Spinal cord (tissue), 10 donors: ENCODE measurements around the gene PBRM1. TPM values are rescaled to one million over a fixed set of nuclear protein-coding genes. Genes with fewer than 3 reads are reported as not detected.

Source experiments
- DNase-seq, 6 donors: peaks; one replicate each; pipeline versions ENCODE4 v3.0.0 to v3.0.0-alpha.2; 2013 to 2015; ENCODE audit warnings: low spot score in 6 of 6, low read depth in 4 of 6
- H3K27ac ChIP-seq: one replicate; pipeline ENCODE4 v1.5.1; 2013; ENCODE audit warnings: low read depth, low read length, control low read depth
- H3K27me3 ChIP-seq: one replicate; pipeline ENCODE4 v1.6.1; 2013; ENCODE audit warnings: low read length; ENCODE audit not compliant: control insufficient read depth, insufficient read depth
- H3K36me3 ChIP-seq: one replicate; pipeline ENCODE4 v1.6.1; 2013; ENCODE audit warnings: low read length; ENCODE audit not compliant: control insufficient read depth, insufficient read depth
- H3K4me1 ChIP-seq: one replicate; pipeline ENCODE4 v1.6.1; 2013; ENCODE audit warnings: low read length; ENCODE audit not compliant: control insufficient read depth, insufficient read depth
- H3K4me3 ChIP-seq: one replicate; pipeline ENCODE4 v1.5.1; 2013; ENCODE audit warnings: low read depth, low read length, control low read depth
- H3K9me3 ChIP-seq: one replicate; pipeline ENCODE4 v1.6.1; 2013; ENCODE audit warnings: low read length; ENCODE audit not compliant: control insufficient read depth, insufficient read depth
- WGBS: methylation state at CpG from one replicate; pipeline ENCODE4 v1.1.5; 2013; ENCODE audit warnings: missing lambda C conversion rate; ENCODE audit not compliant: insufficient coverage; 5-methylcytosine and 5-hydroxymethylcytosine counted together
- polyA plus RNA-seq, 2 donors: library from polyadenylated mRNA; unstranded; fragments of 120-200 nt; gene quantifications; one replicate each; pipeline ENCODE4 v1.2.1, GENCODE V29; 2013; ENCODE audit not compliant: insufficient read length in 2 of 2
- total RNA-seq, 2 donors: library from RNA; depleted of rRNA in 1 of 2; stranded (reverse); fragments of 120-200 nt in 1 of 2; fragments of >200 nt in 1 of 2; gene quantifications; one replicate each; pipeline versions ENCODE4 v1.2.3 to v1.2.4, GENCODE V29; 2013 to 2014
- donor health status: healthy.

PBRM1 gene
- total and polyA plus RNA-seq, 4 donors: 35.9 to 105 (median 59.4) TPM

DNA sequence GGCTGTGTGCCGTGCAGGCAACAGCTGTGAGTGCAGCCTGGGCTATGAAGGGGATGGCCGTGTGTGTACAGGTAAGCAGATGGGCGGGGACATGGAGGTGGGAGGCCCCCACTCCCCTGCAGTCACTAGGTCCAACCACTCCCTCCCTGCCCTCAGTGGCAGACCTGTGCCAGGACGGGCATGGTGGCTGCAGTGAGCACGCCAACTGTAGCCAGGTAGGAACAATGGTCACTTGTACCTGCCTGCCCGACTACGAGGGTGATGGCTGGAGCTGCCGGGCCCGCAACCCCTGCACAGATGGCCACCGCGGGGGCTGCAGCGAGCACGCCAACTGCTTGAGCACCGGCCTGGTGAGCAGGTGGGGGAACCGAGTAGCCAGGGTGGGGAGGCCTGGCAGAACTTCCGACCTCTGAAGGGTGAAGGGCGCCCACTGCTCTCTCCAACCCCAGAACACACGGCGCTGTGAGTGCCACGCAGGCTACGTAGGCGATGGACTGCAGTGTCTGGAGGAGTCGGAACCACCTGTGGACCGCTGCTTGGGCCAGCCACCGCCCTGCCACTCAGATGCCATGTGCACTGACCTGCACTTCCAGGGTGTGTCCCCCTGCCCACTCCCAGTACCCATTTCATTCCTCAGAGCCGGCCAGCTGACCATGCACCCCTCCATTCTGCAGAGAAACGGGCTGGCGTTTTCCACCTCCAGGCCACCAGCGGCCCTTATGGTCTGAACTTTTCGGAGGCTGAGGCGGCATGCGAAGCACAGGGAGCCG is 163.6 kb downstream of the PBRM1 start:
- 89% methylated on average over 29 of the region's 33 CpGs for WGBS
- Histone ChIP-seq H3K27ac (no peak overlapping the region), H3K27me3 (no peaks in the 10 kb centered on the region), H3K4me1 (peaks cover 31% of the 10 kb centered on the region), H3K36me3 (peaks cover 72% of the 10 kb centered on the region), H3K4me3 (no peak overlapping the region), H3K9me3 (no peaks in the 10 kb centered on the region)
- no peak for DNase-seq

DNA sequence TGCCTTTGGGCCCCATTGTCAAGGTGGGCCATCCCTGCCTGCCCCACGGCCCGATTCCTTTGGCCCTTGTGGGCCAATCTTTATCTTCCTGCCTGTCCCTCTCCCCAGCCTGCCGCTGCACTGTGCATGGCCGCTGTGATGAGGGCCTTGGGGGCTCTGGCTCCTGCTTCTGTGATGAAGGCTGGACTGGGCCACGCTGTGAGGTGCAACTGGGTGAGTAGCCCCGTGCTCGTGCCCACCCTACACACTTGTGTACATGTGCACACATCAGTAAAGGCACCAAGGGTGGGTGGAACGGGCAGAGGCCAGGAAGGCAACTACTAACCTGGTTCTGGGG is 164.3 kb downstream of the PBRM1 start:
- Histone ChIP-seq H3K4me1 (peaks cover 31% of the 10 kb centered on the region), H3K4me3 (no peak overlapping the region), H3K9me3 (no peaks in the 10 kb centered on the region), H3K27ac (no peak overlapping the region), H3K36me3 (peaks cover 66% of the 10 kb centered on the region), H3K27me3 (no peaks in the 10 kb centered on the region)
- no peak for DNase-seq
- 92% methylated on average over 6 of the region's 8 CpGs for WGBS

- WGBS: 91% methylated on average over 20 of the region's 20 CpGs
- H3K27ac ChIP-seq: no peak overlapping the region
- H3K27me3 ChIP-seq: no peaks in the 10 kb centered on the region
- H3K4me1 ChIP-seq: peaks cover 25% of the 10 kb centered on the region
- peaks cover 61% of the 10 kb centered on the region for H3K36me3 ChIP-seq
- H3K9me3 ChIP-seq: no peaks in the 10 kb centered on the region
- DNase-seq: no peak
- no peak overlapping the region for H3K4me3 ChIP-seq
These were observed 164.8 kb downstream of the PBRM1 start for GRCh38 chr3:52520716-52521487.

GRCh38 chr3:52520141-52520667 is 165.5 kb downstream of the PBRM1 start:
- Histone ChIP-seq H3K36me3 (peaks cover 54% of the 10 kb centered on the region), H3K4me1 (peaks cover 18% of the 10 kb centered on the region), H3K27me3 (no peaks in the 10 kb centered on the region), H3K9me3 (no peaks in the 10 kb centered on the region), H3K4me3 (no peak overlapping the region), H3K27ac (no peak overlapping the region)
- no peak for DNase-seq
- WGBS: 88% methylated on average over 9 of the region's 14 CpGs

DNA sequence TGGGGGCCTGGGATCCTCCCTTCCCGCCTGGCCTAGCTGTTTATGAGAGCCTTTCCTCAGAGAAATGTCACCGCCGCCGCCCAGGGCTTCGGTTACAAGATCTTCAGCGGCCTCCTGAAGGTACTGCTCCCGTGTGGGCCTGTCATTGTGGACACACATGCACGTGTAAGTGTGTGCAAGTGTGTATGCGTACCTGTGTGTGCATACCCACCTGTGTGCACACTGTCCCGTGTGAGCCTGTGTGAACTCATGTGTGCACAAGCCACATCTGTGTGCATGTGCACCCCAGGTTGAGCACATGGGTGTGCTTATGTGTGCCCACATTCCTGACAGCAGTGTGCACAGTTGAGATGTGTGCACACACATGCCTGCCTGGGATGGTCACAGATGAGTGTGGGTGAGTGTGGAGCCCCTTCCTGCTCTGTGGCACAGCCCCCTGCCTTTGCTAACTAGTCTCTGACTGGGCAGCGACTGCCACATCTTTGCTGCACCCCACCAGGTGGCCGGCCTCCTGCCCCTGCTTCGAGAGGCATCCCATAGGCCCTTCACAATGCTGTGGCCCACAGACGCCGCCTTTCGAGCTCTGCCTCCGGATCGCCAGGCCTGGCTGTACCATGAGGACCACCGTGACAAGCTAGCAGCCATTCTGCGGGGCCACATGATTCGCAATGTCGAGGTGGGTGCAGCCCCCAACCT is 166.1 kb downstream of the PBRM1 start:
- no peak for DNase-seq
- 82% methylated on average over 22 of the region's 22 CpGs for WGBS

GRCh38 chr3:52518723-52519444 is 166.8 kb downstream of the PBRM1 start:
- H3K9me3 ChIP-seq: no peaks in the 10 kb centered on the region
- peaks cover 44% of the 10 kb centered on the region for H3K36me3 ChIP-seq
- peak in 2 of 6 donors; percentile 58 for DNase-seq
- peak overlapping the region; percentile 24 for H3K4me3 ChIP-seq
- no peak overlapping the region for H3K27ac ChIP-seq
- WGBS: 22% methylated on average over 43 of the region's 50 CpGs
- peaks cover 13% of the 10 kb centered on the region for H3K4me1 ChIP-seq
- H3K27me3 ChIP-seq: no peaks in the 10 kb centered on the region

More for the DNA sequence above, 166.1 kb downstream of the PBRM1 start:
- H3K36me3 ChIP-seq: peaks cover 49% of the 10 kb centered on the region
- H3K4me1 ChIP-seq: peaks cover 15% of the 10 kb centered on the region
- H3K4me3 ChIP-seq: no peak overlapping the region
- no peaks in the 10 kb centered on the region for H3K9me3 ChIP-seq
- H3K27me3 ChIP-seq: no peaks in the 10 kb centered on the region
- H3K27ac ChIP-seq: no peak overlapping the region

- no peak for DNase-seq
- H3K9me3 ChIP-seq: no peaks in the 10 kb centered on the region
- WGBS: 69% methylated on average over 23 of the region's 25 CpGs
- H3K4me1 ChIP-seq: peaks cover 13% of the 10 kb centered on the region
- H3K27me3 ChIP-seq: no peaks in the 10 kb centered on the region
- peak overlapping the region; percentile 24 for H3K4me3 ChIP-seq
- H3K36me3 ChIP-seq: peaks cover 35% of the 10 kb centered on the region
- no peak overlapping the region for H3K27ac ChIP-seq
These were observed 167.7 kb downstream of the PBRM1 start for GRCh38 chr3:52517796-52518722.

DNA sequence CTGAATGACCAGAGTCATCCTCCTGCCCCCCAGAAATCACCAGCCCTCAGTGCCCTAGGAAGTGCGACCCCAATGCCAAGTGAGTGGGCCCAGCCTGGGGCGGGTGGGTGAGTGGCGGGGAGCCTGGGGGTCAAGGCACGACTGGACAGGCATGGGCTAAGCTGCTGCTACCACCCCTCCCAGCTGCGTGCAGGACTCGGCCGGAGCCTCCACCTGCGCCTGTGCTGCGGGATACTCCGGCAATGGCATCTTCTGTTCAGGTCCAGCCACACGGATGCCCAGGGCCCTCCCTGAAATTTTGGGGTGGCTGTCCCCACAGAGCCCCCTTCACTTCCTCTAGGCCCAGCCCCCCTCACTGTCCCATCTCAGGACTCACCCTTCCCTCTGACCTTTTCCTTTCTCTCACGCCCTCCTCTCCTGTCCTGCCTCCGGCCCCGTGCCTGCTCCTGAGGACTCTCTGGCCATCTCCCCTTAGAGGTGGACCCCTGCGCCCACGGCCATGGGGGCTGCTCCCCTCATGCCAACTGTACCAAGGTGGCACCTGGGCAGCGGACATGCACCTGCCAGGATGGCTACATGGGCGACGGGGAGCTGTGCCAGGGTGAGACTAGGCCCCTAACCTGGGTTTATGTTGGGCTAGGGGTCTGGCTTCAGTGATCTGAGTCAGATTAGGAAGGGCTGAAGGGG is 169.1 kb downstream of the PBRM1 start:
- 91% methylated on average over 19 of the region's 19 CpGs for WGBS
- peaks cover 13% of the 10 kb centered on the region for H3K4me1 ChIP-seq
- peaks cover 21% of the 10 kb centered on the region for H3K36me3 ChIP-seq
- no peak overlapping the region for H3K27ac ChIP-seq
- no peak overlapping the region for H3K4me3 ChIP-seq
- DNase-seq: no peak
- no peaks in the 10 kb centered on the region for H3K27me3 ChIP-seq
- no peaks in the 10 kb centered on the region for H3K9me3 ChIP-seq
